ENCODE results near the gene COL4A5.
A peak's percentile ranks its signal among the peaks of the same experiment; 100 is the strongest.

COL4A5 gene

DNA sequence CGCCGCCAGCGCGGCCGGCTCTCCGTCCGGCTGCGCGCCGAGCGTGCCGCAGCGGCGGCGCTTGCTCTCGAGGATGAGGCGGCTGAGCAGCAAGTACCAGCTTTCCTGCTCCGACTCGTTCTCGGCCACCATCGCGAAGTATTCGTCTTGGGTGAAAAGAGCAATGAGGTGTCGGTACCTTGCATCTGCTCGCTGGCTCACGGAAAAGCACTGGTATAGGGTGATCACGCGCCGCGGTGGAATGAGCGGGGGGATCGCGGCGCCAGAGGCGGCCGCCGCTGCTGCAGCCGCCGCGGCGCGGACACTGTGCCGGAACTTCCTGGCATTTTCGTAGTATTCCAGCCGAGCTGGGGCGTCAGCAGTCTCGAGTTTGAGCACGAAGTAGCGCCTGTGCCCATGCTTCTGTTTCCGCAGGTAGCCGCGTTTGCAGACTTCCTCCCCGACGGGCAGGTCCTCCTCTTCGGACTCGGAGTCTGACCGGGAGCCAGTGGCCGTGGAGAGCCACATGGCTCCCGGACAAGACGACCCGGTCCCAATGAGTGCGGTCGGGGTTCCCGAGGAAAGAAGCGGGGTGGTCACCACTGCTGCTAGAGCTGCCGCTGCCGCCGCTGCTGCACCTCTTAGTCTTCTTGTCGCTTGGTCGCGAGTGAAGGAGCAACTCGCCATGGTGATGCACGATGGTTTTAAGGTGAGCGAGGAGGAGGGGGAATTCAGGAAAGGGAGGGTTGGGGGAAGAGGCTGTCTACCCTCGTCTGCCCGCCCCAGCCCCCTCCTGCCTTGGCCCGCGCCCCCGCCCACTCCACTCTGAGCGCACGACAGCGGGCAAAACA, 296.3 kb downstream of the COL4A5 start:
- peak; percentile 4 for DNase-seq (ENCODE audit: low read depth)
- TF ChIP-seq, protein P1, sequence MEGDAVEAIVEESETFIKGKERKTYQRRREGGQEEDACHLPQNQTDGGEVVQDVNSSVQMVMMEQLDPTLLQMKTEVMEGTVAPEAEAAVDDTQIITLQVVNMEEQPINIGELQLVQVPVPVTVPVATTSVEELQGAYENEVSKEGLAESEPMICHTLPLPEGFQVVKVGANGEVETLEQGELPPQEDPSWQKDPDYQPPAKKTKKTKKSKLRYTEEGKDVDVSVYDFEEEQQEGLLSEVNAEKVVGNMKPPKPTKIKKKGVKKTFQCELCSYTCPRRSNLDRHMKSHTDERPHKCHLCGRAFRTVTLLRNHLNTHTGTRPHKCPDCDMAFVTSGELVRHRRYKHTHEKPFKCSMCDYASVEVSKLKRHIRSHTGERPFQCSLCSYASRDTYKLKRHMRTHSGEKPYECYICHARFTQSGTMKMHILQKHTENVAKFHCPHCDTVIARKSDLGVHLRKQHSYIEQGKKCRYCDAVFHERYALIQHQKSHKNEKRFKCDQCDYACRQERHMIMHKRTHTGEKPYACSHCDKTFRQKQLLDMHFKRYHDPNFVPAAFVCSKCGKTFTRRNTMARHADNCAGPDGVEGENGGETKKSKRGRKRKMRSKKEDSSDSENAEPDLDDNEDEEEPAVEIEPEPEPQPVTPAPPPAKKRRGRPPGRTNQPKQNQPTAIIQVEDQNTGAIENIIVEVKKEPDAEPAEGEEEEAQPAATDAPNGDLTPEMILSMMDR (conservative IDR thresholded peaks at IDR 0.05; ENCODE audit: low read depth, low read length) = no peak
- H3K4me3 ChIP-seq (ENCODE audit: low read depth, low read length) = peak overlapping the region; percentile 41

DNA sequence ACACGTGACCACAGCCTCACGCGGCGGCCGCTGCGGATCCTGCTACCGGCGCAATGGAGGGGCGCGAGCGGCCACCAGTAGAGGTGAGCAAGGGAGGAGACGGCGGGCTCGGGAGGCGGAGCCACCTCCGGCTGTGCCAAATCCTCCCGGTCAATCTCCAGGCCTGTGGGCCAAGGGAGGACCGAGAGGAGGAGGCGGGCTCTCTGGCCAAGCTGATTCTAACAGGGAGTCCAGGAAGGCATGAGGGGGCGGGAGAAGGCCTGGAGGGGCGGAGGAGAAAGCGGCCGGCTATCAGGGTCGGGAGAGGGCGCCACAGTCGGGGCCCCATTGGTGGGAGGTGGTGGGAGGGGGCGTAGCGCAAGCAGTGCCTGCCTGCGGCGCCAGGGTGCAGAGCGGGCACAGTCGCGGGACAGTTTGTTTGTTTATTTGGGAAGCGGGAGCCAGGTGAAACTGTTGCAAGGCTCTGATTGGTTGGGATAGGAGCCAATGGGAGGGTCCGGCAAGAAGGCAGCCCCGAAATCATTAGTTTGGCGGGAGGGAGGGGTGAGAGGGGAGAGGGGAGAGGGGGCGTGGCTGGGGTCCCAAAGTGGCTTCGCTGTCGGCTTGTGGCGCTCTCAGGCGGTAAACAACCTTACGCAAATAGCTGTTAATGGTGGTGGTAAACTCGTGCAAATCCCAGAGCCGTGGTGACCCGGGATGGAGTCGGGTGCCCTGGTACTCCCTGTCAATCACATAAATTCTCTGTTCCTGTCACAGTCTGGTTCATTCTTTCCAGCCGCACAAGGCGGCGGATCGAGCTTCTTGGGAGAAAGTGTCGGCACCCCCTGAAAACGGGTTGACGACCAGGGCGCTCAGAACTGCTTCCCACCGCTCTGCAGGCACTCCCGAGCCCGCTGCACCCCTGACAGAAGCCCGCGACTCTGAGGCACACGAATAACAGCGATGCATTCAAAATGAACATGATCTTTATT, 297.2 kb downstream of the COL4A5 start, which contains the start of gene IRS4:
TSS of gene IRS4 (minus strand) at position 55 of the 971 bp plus-strand sequence.
- DNase-seq (ENCODE audit: low read depth) = peak; percentile 4
- H3K4me3 ChIP-seq (ENCODE audit: low read depth, low read length) = peak within 1 kb of the TSS; percentile 41
- TF ChIP-seq, protein P1 (conservative IDR thresholded peaks at IDR 0.05; ENCODE audit: low read depth, low read length) = peak; percentile 7

DNA sequence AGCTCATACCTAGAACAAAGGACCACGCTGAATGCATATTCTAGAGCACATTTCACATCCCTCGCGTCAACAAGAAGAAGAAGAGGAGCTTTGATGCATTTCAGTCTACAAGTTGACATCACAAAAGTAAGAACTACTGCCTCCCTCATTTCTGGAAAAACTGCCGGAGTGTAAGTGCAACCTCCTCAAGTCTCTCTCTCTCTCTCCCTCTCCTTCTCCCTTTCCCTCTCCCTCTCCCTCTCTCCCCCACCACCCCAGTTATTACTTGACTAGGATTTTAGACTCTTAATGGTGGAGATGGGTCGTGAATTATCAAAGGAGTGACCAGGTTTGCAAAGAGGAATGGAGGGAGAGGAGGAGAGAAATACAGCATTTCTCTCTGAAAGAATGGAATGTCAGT, 298.1 kb downstream of the COL4A5 start:
- H3K4me3 ChIP-seq (ENCODE audit: low read depth, low read length) = no peak overlapping the region
- no peak for DNase-seq (ENCODE audit: low read depth)
- TF ChIP-seq, protein P1 (conservative IDR thresholded peaks at IDR 0.05; ENCODE audit: low read depth, low read length) = no peak

DNA sequence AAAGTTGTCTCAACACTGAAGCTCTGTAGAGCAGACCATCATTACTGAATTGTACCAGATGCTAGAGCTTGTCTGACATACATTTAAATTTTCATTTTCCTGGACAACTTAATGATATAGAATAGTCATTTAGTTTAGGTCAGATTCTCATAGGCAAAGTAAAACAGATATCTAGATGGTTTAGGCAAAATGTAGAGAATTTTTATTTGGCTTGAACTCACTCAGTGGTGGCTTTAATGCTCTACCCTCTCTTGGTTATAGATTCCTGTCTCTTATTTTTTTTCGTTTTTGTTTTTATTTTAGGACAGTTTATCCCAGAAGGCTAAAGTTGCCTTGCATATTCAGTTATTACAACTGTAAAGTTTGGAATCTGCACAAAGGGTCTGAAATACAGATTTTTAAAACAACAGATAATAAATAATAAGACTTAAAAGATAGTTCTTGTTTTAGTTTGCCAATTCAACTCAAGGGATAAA, 300.7 kb downstream of the COL4A5 start:
- TF ChIP-seq, protein P1 (conservative IDR thresholded peaks at IDR 0.05; ENCODE audit: low read depth, low read length) = no peak
- H3K4me3 ChIP-seq (ENCODE audit: low read depth, low read length) = no peak overlapping the region
- no peak for DNase-seq (ENCODE audit: low read depth)
